AG09319 (cell line): ENCODE data around the gene CELF2.

ENCODE experiments used
- DNase-seq: peaks from one replicate; pipeline ENCODE4 v3.0.0-alpha.2; 2010; ENCODE audit warnings: low read depth; ENCODE audit errors: extremely low read depth
- TF ChIP-seq, protein P1 (sequence below): IDR thresholded peaks from 2 replicates; pipeline ENCODE4 v1.5.1; 2011; ENCODE audit warnings: low read depth, mild to moderate bottlenecking, inconsistent platforms, low read length, moderate library complexity

CELF2 gene

DNA sequence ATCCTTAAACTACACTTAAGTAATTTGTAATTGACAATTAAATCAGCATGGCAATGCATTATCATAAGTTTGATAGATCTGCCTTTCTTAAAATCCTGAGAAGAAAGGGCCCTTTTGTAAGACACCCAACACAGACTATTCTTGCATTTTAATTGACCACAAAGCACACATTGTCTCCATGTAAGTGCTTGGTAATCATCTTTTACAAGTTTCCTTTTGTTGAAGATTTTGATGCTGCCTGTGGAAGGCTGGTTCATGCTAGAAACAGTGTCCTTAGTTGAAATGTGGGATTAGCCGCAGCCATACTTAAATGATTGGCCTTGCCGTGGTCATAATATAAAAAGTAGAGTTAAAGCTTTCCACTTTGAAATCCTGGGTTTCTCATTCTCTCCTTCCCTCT is 32.3 kb upstream of the CELF2 start:
- TF ChIP-seq, protein P1, sequence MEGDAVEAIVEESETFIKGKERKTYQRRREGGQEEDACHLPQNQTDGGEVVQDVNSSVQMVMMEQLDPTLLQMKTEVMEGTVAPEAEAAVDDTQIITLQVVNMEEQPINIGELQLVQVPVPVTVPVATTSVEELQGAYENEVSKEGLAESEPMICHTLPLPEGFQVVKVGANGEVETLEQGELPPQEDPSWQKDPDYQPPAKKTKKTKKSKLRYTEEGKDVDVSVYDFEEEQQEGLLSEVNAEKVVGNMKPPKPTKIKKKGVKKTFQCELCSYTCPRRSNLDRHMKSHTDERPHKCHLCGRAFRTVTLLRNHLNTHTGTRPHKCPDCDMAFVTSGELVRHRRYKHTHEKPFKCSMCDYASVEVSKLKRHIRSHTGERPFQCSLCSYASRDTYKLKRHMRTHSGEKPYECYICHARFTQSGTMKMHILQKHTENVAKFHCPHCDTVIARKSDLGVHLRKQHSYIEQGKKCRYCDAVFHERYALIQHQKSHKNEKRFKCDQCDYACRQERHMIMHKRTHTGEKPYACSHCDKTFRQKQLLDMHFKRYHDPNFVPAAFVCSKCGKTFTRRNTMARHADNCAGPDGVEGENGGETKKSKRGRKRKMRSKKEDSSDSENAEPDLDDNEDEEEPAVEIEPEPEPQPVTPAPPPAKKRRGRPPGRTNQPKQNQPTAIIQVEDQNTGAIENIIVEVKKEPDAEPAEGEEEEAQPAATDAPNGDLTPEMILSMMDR, result no peak
- DNase-seq, result no peak

DNA sequence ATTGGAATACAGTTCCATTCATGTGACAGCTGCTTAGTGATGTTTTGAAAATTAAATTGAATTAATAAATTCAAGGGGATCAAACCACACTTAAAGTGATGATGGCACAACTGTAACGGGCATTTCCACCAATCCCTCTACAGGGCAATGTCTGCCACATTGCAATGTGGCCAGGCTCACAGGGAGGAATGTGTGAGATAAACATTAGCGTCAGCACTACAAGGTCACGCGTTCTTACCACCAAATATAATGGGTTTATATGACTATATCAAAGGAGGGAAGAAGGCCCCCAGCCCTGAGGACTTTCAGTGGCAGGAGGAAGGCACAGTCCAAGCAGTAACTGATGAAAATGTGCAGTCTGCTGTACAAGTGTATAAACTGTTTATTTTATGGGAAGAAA is 31.1 kb upstream of the CELF2 start:
- no peak for DNase-seq
- TF ChIP-seq, protein P1, result no peak

DNA sequence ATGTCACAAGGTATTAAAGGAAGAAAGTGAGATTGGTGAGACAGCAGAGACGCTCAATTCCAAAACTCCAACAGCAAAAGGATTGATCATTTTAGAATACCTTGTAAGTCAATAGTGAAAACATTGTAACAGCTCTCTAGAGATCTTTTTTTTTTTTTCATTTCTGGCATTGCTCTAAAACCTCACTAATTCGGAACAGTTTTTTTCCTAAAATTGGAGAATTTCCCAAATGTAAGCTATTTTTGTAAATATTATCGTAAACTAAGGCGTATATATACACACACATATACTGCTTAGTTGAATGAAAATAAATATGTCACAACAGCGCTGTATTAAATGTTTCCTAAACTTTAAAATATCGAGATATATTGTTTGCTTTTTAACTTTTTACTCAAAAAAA is 30.6 kb upstream of the CELF2 start:
- TF ChIP-seq, protein P1, result no peak
- DNase-seq, result no peak

DNA sequence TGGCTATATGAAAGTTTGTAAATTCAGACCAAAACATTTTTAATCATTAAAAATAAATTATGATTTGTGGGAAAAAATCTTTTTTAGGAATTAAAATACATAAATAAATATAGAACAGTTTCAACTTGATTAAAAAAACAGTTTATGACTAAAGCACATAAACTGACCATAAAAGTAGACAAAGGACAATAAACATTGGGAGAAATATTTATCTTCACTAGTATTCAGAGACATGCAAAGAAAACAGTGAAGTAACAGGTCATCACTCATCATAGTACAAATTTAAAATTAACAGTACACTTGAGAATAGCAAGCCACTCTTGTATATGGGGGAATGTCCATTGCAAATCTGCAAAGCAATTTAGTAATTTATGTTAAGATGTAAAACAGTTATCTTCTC is 28.0 kb upstream of the CELF2 start:
- DNase-seq, result no peak
- TF ChIP-seq, protein P1, result no peak

DNA sequence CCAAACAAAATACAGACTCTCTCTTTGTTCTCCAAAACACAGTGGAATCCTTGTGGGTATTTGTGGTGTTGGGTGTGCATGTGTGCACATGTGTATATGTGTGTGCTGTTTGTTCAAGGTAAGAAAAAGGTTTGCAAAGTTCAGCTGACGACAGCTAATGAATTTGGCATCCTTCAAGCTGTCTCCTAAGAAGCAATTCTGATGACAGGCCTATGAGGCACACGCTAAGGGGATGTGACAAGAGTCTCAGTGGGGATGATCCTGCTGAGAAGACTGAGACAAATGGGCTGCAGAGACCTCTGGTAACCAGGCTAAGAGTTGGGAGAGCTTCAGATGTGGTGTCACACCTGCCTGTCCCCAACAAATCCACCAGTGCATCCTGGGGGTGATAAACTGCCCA is 26.5 kb upstream of the CELF2 start:
- no peak for DNase-seq
- TF ChIP-seq, protein P1, result no peak

DNA sequence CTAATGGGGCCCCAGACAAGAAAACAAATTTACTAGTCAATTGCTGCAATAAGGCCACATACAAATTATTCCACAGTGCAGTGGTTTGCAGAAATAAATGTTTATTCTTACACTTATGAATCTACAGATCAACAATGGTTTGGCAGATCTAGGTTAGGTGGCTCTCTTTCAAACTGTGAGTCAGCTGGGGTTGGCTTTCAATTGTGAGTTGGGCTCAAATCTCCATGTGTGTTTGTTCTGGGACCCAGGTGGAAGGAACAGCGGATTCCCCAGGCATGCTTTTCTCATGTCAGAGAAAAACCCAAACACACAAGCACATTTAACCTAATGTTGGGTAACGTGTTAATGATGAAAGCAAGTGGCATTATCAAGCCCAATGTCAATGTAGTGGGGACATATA is 25.6 kb upstream of the CELF2 start:
- TF ChIP-seq, protein P1, result no peak
- DNase-seq, result no peak

DNA sequence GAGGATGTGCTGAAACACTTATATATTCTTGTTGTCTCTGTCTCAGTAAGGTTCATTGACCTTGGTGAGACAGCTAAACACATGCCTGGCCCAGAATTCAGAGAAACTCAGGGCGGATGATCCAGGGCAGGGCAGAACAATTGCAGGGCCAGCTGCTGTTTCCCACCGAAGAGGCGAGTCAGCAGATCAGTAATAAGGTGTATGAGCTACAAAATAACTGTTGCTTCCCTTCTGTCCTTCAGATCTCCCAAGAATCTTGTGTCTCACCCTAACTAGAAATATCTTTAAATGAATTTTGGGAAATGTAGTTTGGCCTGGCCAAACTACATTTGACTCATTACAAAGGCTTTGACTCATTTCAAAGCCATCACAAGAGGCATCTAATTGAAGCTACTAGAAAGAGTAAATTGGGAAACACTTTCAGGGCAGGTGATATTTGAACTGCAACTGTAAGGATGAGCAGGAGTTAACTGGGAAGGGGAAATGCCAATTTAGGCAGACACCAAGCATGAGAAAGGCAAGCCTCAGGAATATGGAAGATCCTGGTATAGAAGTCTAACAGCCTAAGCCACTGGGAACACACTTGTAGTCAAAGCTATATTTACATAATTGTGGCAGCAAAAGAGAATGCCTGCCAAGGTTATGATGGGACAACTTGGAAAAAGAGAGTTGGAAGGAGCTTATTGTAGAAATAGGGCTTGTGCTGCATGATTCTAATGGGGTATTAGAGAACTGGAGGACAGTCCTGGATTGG is 24.5 kb upstream of the CELF2 start:
- TF ChIP-seq, protein P1, result no peak
- DNase-seq, result no peak
